Pancreas (tissue), 10 donors: Measurements from ENCODE around the gene TCF25. TPM values are rescaled to one million over a fixed set of nuclear protein-coding genes. Genes with fewer than 3 reads are reported as not detected.

Experiments
- ATAC-seq, 4 donors: fragments of 200-7000 bp; cut with Tn5 transposase; one replicate each; pipeline versions ENCODE4 v1.8.0 to v1.9.1; 2020; ENCODE audit warnings: mild to moderate bottlenecking in 4 of 4, moderate library complexity in 4 of 4
- DNase-seq, 6 donors: peaks; one replicate each; pipeline ENCODE4 v3.0.0-alpha.2; 2020
- FAIRE-seq: peaks from 2 replicates; lab custom pipeline; 2012; peaks lifted over from hg19 to GRCh38; lab: Jason Lieb, UNC
- H3K27ac ChIP-seq, 4 donors: fragments of 200-600 bp; sonication (generic); 1 replicate in 3 of 4; 2 replicates in 1 of 4; pipeline versions ENCODE4 v1.5.0 to v1.8.0; 2020
- H3K27me3 ChIP-seq, 4 donors: fragments of 200-600 bp; one replicate each; pipeline ENCODE4 v1.8.0; 2021
- H3K36me3 ChIP-seq, 3 donors: fragments of 200-600 bp; sonication (generic) in 1 of 3; one replicate each; pipeline versions ENCODE4 v1.5.0 to v1.8.0; 2020 to 2021
- H3K4me1 ChIP-seq, 3 donors: fragments of 200-600 bp; one replicate each; pipeline ENCODE4 v1.8.0; 2021
- H3K4me3 ChIP-seq, 4 donors: fragments of 200-600 bp; sonication (generic) in 2 of 4; one replicate each; pipeline versions ENCODE4 v1.5.0 to v1.8.0; 2020 to 2021
- H3K9me3 ChIP-seq, 4 donors: fragments of 200-600 bp; one replicate each; pipeline ENCODE4 v1.8.0; 2021
- WGBS, 2 donors: extraction: QIAGEN DNeasy Blood & Tissue Kit; methylation state at CpG; one replicate each; pipeline ENCODE4 v1.1.7; 2013; 5-methylcytosine and 5-hydroxymethylcytosine counted together
- intact Hi-C, 3 donors: fragments of 100-400 bp; cut with DNase I; formaldehyde crosslinking; loops; one replicate each; pipeline versions ENCODE4 v1.11.1 to v1.14.2; 2022
- polyA plus RNA-seq, 2 donors: library from polyadenylated mRNA; stranded (reverse); fragments of 200-250 nt; gene quantifications; one replicate each; pipeline ENCODE4 v1.2.3, GENCODE V29; 2013
- total RNA-seq, 6 donors: library from RNA; stranded (reverse); fragmentation: NEBNext Ultra II Directional in 4 of 6; extraction: Animal tissue kit (Norgen Biotek cat#: 25700) in 4 of 6; gene quantifications; one replicate each; pipeline versions ENCODE4 v1.2.1 to v1.2.4, GENCODE V29; 2021 to 2023
- TF ChIP-seq, protein P1 (sequence below), 4 donors: fragments of 200-600 bp; sonication (generic) in 3 of 4; IDR thresholded peaks; one replicate each; pipeline versions ENCODE4 v1.5.0 to v1.8.0; 2021; ENCODE audit warnings: antibody characterized with exemption in 4 of 4
- donor health status: healthy with polysubstance abuse.
- donor health status: DM: no; HTN: no; CAD: no; lungs with moderate emphysema.
- donor health status: DM: no; HTN: no; CAD: no.
- donor health status: control.
- donor health status: control.
- donor health status: Bipolar disorder and iron deficiency.
- donor health status: DM: yes; HTN: yes; CAD: no.
- donor health status: DM: no; HTN: no; CAD: no.
- donor health status: DM: no; HTN: no; CAD: no.
- donor health status: DM: yes; HTN: yes; CAD: no.

TCF25 gene
- total and polyA plus RNA-seq, 8 donors, result 81.0 to 250 (median 111) TPM

DNA sequence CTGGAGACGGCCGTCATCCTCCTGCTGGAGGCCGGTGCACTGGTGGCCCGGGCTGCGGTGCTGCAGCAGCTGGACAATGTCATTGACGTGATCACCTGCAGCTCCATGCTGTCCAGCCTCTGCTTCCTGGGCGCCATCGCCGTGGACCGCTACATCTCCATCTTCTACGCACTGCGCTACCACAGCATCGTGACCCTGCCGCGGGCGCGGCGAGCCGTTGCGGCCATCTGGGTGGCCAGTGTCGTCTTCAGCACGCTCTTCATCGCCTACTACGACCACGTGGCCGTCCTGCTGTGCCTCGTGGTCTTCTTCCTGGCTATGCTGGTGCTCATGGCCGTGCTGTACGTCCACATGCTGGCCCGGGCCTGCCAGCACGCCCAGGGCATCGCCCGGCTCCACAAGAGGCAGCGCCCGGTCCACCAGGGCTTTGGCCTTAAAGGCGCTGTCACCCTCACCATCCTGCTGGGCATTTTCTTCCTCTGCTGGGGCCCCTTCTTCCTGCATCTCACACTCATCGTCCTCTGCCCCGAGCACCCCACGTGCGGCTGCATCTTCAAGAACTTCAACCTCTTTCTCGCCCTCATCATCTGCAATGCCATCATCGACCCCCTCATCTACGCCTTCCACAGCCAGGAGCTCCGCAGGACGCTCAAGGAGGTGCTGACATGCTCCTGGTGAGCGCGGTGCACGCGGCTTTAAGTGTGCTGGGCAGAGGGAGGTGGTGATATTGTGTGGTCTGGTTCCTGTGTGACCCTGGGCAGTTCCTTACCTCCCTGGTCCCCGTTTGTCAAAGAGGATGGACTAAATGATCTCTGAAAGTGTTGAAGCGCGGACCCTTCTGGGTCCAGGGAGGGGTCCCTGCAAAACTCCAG is 46.4 kb downstream of the TCF25 start:
- FAIRE-seq (no peak), ATAC-seq (no peak), DNase-seq (peak in 1 of 6 donors; percentile 62)
- H3K4me1 ChIP-seq, result peaks cover 0 to 24% (median 19%) of the 10 kb centered on the region in 3 donors
- no peaks in the 10 kb centered on the region for H3K36me3 ChIP-seq
- no peaks in the 10 kb centered on the region for H3K9me3 ChIP-seq
- TF ChIP-seq, protein P1, sequence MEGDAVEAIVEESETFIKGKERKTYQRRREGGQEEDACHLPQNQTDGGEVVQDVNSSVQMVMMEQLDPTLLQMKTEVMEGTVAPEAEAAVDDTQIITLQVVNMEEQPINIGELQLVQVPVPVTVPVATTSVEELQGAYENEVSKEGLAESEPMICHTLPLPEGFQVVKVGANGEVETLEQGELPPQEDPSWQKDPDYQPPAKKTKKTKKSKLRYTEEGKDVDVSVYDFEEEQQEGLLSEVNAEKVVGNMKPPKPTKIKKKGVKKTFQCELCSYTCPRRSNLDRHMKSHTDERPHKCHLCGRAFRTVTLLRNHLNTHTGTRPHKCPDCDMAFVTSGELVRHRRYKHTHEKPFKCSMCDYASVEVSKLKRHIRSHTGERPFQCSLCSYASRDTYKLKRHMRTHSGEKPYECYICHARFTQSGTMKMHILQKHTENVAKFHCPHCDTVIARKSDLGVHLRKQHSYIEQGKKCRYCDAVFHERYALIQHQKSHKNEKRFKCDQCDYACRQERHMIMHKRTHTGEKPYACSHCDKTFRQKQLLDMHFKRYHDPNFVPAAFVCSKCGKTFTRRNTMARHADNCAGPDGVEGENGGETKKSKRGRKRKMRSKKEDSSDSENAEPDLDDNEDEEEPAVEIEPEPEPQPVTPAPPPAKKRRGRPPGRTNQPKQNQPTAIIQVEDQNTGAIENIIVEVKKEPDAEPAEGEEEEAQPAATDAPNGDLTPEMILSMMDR (IDR thresholded peaks at IDR 0.05), result no peak
- intact Hi-C loops, result no loop called here
- WGBS, 2 donors, result 78 to 84% methylated on average over 52 of the region's 52 CpGs
- no peak overlapping the region for H3K27ac ChIP-seq
- H3K4me3 ChIP-seq, result no peak overlapping the region
- peaks cover 0 to 5% (median 1%) of the 10 kb centered on the region in 4 donors for H3K27me3 ChIP-seq

DNA sequence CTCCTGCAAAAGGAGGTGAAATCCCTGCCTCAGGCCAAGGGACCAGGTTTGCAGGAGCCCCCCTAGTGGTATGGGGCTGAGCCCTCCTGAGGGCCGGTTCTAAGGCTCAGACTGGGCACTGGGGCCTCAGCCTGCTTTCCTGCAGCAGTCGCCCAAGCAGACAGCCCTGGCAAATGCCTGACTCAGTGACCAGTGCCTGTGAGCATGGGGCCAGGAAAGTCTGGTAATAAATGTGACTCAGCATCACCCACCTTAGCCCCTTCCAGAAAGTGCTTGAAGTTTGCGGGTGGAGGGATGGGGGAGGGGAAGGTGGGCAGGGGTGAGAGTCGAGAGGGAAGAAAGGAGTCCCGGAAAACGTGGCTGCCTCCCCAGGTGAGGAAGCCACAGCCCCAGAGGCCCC is 47.3 kb downstream of the TCF25 start:
- Histone ChIP-seq H3K4me3 (no peak overlapping the region), H3K9me3 (no peaks in the 10 kb centered on the region), H3K27ac (peak overlapping the region in 1 of 4 donors; percentile 80), H3K4me1 (peaks cover 3 to 26% (median 20%) of the 10 kb centered on the region in 3 donors), H3K36me3 (no peaks in the 10 kb centered on the region), H3K27me3 (peaks cover 0 to 14% (median 1%) of the 10 kb centered on the region in 4 donors)
- FAIRE-seq (no peak), DNase-seq (peak in 1 of 6 donors; percentile 55), ATAC-seq (no peak)
- intact Hi-C loops, result no loop called here
- TF ChIP-seq, protein P1 (IDR thresholded peaks at IDR 0.05), result no peak
- 25 to 26% methylated on average over 6 of the region's 6 CpGs for whole genome bisulfite sequencing, 2 donors

DNA sequence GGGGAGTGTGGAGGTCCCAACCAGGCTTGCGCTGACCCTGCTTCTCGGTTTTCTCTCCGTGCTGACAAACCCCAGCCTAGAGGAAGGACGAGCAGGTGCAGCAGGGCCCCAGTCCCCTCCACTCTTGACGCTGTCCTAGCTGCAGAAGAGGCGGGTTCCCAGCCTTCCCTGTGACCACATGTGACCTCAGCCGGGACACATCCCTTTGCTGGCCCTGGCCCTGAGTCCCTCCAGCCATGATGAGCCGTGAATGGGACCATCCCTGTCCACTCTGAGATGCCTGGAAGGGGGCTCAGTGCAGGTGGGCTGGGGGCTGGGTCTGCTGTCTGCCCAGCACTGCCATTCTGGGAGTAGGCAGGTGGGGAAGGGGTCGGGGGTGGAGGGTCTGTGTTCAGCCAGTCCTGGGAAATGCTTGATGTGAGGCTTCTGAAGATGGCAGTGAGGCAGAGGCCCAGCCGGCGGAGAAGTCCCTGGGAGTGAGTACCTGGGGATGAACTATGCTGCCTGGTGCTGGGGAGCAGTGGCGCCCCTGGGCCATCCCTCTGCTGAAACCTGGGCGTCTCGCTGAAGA is 47.8 kb downstream of the TCF25 start:
- peak overlapping the region in 1 of 4 donors; percentile 57 for H3K4me3 ChIP-seq
- DNase-seq, result peak in 1 of 6 donors; percentile 75
- TF ChIP-seq, protein P1 (IDR thresholded peaks at IDR 0.05), result no peak
- peaks cover 4 to 28% (median 23%) of the 10 kb centered on the region in 3 donors for H3K4me1 ChIP-seq
- no peak for FAIRE-seq
- H3K27ac ChIP-seq, result peak overlapping the region in 2 of 4 donors; percentile 80
- intact Hi-C loops, result no loop called here
- H3K36me3 ChIP-seq, result no peaks in the 10 kb centered on the region
- peaks cover 0 to 16% (median 1%) of the 10 kb centered on the region in 4 donors for H3K27me3 ChIP-seq
- no peak for ATAC-seq
- no peaks in the 10 kb centered on the region for H3K9me3 ChIP-seq
- 31 to 44% methylated on average over 11 to 14 of the region's 14 CpGs for WGBS, 2 donors

DNA sequence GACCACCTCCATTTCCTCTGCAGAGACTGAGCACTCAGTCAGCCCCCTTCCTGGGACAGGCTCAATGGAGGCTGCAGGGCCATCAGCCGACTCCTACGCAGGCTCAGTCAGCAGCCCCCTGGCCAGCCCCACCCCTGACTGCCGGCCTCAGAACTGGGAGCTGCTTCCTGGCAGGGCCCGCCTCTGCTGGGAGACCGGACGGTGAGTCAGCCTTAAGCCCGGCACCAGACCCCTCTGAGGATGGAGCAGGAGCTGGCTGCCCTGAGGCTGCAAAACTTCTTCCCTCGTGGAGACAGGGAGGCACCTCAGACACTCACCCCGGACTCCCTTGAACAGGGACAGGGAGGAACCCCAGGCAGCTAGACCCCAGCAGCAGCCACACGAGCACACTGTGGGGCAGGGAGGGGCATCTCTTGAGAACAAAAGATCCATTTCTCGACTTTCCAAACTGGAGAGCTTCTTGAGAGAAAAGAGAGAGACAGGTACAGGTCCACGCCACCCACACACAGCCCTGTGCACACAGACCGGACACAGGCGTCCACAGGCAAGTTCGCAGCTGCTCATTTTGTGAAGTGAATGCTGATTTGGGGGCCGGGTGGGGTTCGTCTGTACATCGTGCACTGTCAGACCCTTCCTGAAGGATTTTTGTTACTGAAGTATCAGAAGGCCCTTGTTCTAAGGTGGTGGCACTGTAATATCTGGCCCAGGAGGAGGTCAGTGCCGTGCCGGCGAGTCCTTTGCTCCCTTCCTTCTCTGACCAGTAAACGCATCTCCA is 48.5 kb downstream of the TCF25 start:
- Histone ChIP-seq H3K36me3 (no peaks in the 10 kb centered on the region), H3K27ac (peak overlapping the region in 2 of 4 donors; percentile 80), H3K4me1 (peaks cover 4 to 28% (median 23%) of the 10 kb centered on the region in 3 donors), H3K9me3 (no peaks in the 10 kb centered on the region), H3K27me3 (peaks cover 0 to 16% (median 1%) of the 10 kb centered on the region in 4 donors), H3K4me3 (peak overlapping the region in 1 of 4 donors; percentile 57)
- TF ChIP-seq, protein P1 (IDR thresholded peaks at IDR 0.05), result no peak
- ATAC-seq, result peak in 2 of 4 donors; percentile 54 to 67
- WGBS, 2 donors, result 12 to 17% methylated on average over 22 of the region's 22 CpGs
- intact Hi-C loops, result no loop called here
- DNase-seq, result peak in 3 of 6 donors; percentile 51 to 78 (median 68)
- FAIRE-seq, result no peak
